Measurements from ENCODE around the gene FXYD2. TPM values are rescaled to one million over a fixed set of nuclear protein-coding genes. Genes with fewer than 3 reads are reported as not detected.

Gene FXYD2
- total and polyA plus RNA-seq, 2 of the 4 experiments (the other 2 are of a cell fraction), result 0.09 TPM; not detected in 1

DNA sequence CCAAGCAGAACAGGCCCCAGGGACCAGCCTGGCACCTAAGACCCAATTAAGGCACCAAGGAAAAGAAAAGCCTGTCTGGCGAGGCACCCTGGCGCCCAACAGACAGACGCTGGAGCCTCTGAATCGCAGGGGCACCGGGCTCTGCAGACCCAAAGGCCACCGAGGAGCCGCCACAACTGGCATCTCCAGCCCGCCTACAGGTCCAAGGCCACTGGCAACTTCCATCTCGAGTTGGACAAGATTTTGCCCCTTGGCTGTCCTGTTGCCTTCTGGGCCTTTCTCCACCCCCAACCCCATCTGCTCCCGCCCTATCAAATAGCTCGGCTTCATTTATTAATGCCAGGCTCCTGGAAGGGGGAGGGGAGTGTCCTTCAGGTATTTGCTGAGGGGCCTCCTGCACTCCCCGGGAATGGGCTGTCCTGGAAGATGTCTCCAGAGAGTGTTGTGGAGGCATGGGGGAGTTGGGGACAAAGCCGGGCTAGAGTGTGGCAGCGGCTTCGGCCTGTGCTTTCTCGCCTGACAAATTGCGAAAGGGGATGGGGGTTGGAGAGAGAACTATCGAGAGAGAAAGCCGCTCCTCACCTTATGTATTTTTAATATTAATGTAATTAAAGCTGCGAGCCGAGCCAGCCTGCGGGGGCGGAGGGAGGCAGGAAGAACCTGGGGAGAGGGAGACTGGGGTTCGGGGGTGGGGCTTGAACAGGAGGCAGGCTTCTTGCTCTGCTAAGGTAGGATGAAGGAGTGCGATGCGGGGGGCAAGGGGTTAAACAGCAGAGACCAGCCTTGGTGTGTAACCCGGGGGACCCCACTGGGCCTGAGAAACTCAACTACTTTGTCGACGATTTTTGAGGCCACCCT is 29.5 kb downstream of the FXYD2 start:
- no peak overlapping the region for H3K4me2 ChIP-seq (ENCODE audit: low read depth, low read length)
- 32% methylated on average over 5 of the region's 29 CpGs; no CpG with 5 or more reads in 1 of the 2 experiments for WGBS, 2 experiments (ENCODE audit: extremely low coverage in 2 of 2, insufficient read length in 1 of 2)
- CTCF ChIA-PET, result no interaction called here

More for the DNA sequence above, 29.5 kb downstream of the FXYD2 start:
- POLR2A ChIA-PET (ENCODE audit: unreplicated experiment), result no interaction called here
- TF ChIP-seq RFX5 (IDR thresholded peaks at IDR 0.05; ENCODE audit: low read depth, low read length), result no peak
- TF ChIP-seq, protein P1, sequence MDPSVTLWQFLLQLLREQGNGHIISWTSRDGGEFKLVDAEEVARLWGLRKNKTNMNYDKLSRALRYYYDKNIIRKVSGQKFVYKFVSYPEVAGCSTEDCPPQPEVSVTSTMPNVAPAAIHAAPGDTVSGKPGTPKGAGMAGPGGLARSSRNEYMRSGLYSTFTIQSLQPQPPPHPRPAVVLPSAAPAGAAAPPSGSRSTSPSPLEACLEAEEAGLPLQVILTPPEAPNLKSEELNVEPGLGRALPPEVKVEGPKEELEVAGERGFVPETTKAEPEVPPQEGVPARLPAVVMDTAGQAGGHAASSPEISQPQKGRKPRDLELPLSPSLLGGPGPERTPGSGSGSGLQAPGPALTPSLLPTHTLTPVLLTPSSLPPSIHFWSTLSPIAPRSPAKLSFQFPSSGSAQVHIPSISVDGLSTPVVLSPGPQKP (IDR thresholded peaks at IDR 0.05; ENCODE audit: borderline replicate concordance, low read depth, low read length), result no peak
- no peak for TF ChIP-seq MAZ (IDR thresholded peaks at IDR 0.05; ENCODE audit: borderline replicate concordance, low read depth, low read length)
- no peak for TF ChIP-seq CEBPB (IDR thresholded peaks at IDR 0.05; ENCODE audit: low read depth, low read length)
- TF ChIP-seq MAFK (IDR thresholded peaks at IDR 0.05; ENCODE audit: low read depth, low read length), result no peak
- no peak for TF ChIP-seq RAD21 (IDR thresholded peaks at IDR 0.05; ENCODE audit: low read length)
- no peak for TF ChIP-seq RCOR1 (IDR thresholded peaks at IDR 0.05; ENCODE audit: insufficient replicate concordance, low read length)
- no peak for TF ChIP-seq SMC3 (IDR thresholded peaks at IDR 0.05; ENCODE audit: low read depth, low read length)
- no peak for TF ChIP-seq POLR2A (IDR thresholded peaks at IDR 0.05; ENCODE audit: low read depth, low read length)
- no peak for TF ChIP-seq FOS (IDR thresholded peaks at IDR 0.05; ENCODE audit: low read depth, low read length)
- Histone ChIP-seq H4K20me1 (ENCODE audit: insufficient read depth, low read length) (no peaks in the 10 kb centered on the region), H3K79me1 (ENCODE audit: low read depth in 1 of 2, low read length in 2 of 2) (no peaks in the 10 kb centered on the region), H2BK5ac (ENCODE audit: low read depth, low read length, poor library complexity, severe bottlenecking) (no peak overlapping the region), H4K8ac (ENCODE audit: low read depth in 2 of 2, low read length in 2 of 2) (no peak overlapping the region), H3K9ac (ENCODE audit: low read depth, low read length) (no peak overlapping the region), H2AK9ac (replicated peaks; ENCODE audit: low read depth, low read length, poor library complexity) (no peak overlapping the region), H3K27me3 (ENCODE audit: control insufficient read depth, insufficient read depth, low read length) (peaks cover 54% of the 10 kb centered on the region), H3K4me3 (ENCODE audit: insufficient read depth, low read depth, low read length) (no peak overlapping the region), H3K9me3 (ENCODE audit: control insufficient read depth, insufficient read depth, low read length) (no peaks in the 10 kb centered on the region), H3K4ac (ENCODE audit: low read depth, low read length) (no peak overlapping the region), H4K5ac (ENCODE audit: low read depth, low read length) (no peak overlapping the region), H3K27ac (ENCODE audit: insufficient read depth, low read length) (no peak overlapping the region), H2BK20ac (ENCODE audit: low read depth, low read length) (no peak overlapping the region), H2AFZ (replicated peaks; ENCODE audit: low read length, poor library complexity) (no peak overlapping the region), H3K56ac (ENCODE audit: extremely low read depth, insufficient read depth, low read length) (no peak overlapping the region), H3K18ac (ENCODE audit: low read depth, low read length) (no peak overlapping the region), H3K14ac (replicated peaks; ENCODE audit: low read depth, low read length) (no peak overlapping the region), H3K23ac (ENCODE audit: low read depth, low read length) (no peak overlapping the region), H2AK5ac (ENCODE audit: low read depth, low read length) (no peak overlapping the region), H3K9me1 (ENCODE audit: insufficient read depth, low read length) (no peaks in the 10 kb centered on the region), H2BK15ac (ENCODE audit: low read depth, low read length) (no peak overlapping the region), H3K36me3 (ENCODE audit: control insufficient read depth, insufficient read depth, low read length) (no peaks in the 10 kb centered on the region), H3K4me1 (ENCODE audit: control insufficient read depth, insufficient read depth, low read length) (no peaks in the 10 kb centered on the region), H2BK120ac (ENCODE audit: low read depth, low read length) (no peak overlapping the region), H4K91ac (ENCODE audit: insufficient read depth, low read depth, low read length) (no peak overlapping the region)
- dilution Hi-C loops (cut with HindIII; ENCODE audit: low sequenced_read_pairs, unreplicated experiment), result no loop called here
- in situ Hi-C loops (cut with MboI; ENCODE audit: low sequenced_read_pairs), result no loop called here
- no TSS peak for BruUV-seq (replicated peaks)
- DNase-seq (no peak), ATAC-seq (ENCODE audit: low read depth) (no peak)
- intact Hi-C loops (cut with micrococcal nuclease), result no loop called here

All from IMR-90 (cell line).